IPS DF 6.9 (cell line): ENCODE results near the gene HCST.

Source experiments
- DNase-seq: peaks from one replicate; pipeline ENCODE4 v3.0.0-alpha.2; 2013; ENCODE audit warnings: low read depth, low spot score
- H3K27ac ChIP-seq: one replicate; pipeline ENCODE4 v1.5.1; 2013; ENCODE audit warnings: low read length, control low read depth
- H3K27me3 ChIP-seq: 2 replicates; pipeline ENCODE4 v1.6.1; 2013; ENCODE audit warnings: mild to moderate bottlenecking, low read length; ENCODE audit not compliant: control insufficient read depth, insufficient read depth
- H3K36me3 ChIP-seq: 2 replicates; pipeline ENCODE4 v1.6.1; 2013; ENCODE audit warnings: low read length; ENCODE audit not compliant: control insufficient read depth, insufficient read depth
- H3K4me1 ChIP-seq: 2 replicates; pipeline ENCODE4 v1.6.1; 2013; ENCODE audit warnings: low read length; ENCODE audit not compliant: control insufficient read depth, insufficient read depth
- H3K4me3 ChIP-seq: 2 replicates; pipeline ENCODE4 v1.5.1; 2013; ENCODE audit warnings: mild to moderate bottlenecking, low read length
- H3K9me3 ChIP-seq: 2 replicates; pipeline ENCODE4 v1.6.1; 2013; ENCODE audit warnings: low read length, inconsistent platforms; ENCODE audit not compliant: control insufficient read depth, insufficient read depth
- WGBS: extraction: QIAGEN DNeasy Blood & Tissue Kit; methylation state at CpG from one replicate; pipeline ENCODE4 v1.1.7; 2013; ENCODE audit warnings: mixed read lengths, missing lambda C conversion rate; ENCODE audit not compliant: insufficient read length, insufficient coverage; 5-methylcytosine and 5-hydroxymethylcytosine counted together

The HCST gene

GRCh38 chr19:35894342-35894741, 8.0 kb upstream of the HCST start:
- no CpG with 5 or more reads among the region's 2 CpGs for WGBS
- Histone ChIP-seq H3K27me3 (no peaks in the 10 kb centered on the region), H3K4me1 (0 out of 2 replicates have a peak, but pooled peaks cover 2% of the 10 kb centered on the region), H3K27ac (no peak overlapping the region), H3K4me3 (no peak overlapping the region), H3K36me3 (peaks cover 32% of the 10 kb centered on the region), H3K9me3 (no peaks in the 10 kb centered on the region)
- no peak for DNase-seq

- whole genome bisulfite sequencing = no CpG with 5 or more reads among the region's 21 CpGs
- Histone ChIP-seq H3K36me3 (peaks cover 18% of the 10 kb centered on the region), H3K27me3 (no peaks in the 10 kb centered on the region)
Observed at GRCh38 chr19:35895911-35896642, 6.3 kb upstream of the HCST start.

GRCh38 chr19:35896643-35897040, 5.7 kb upstream of the HCST start:
- Histone ChIP-seq H3K4me3 (no peak overlapping the region), H3K9me3 (no peaks in the 10 kb centered on the region), H3K4me1 (0 out of 2 replicates have a peak, but pooled peaks cover 2% of the 10 kb centered on the region), H3K27ac (no peak overlapping the region), H3K27me3 (no peaks in the 10 kb centered on the region), H3K36me3 (peaks cover 18% of the 10 kb centered on the region)
- WGBS = no CpG with 5 or more reads among the region's 13 CpGs
- DNase-seq = no peak

More at GRCh38 chr19:35895911-35896642, 6.3 kb upstream of the HCST start:
- no peak for DNase-seq
- Histone ChIP-seq H3K4me3 (no peak overlapping the region), H3K27ac (no peak overlapping the region), H3K4me1 (0 out of 2 replicates have a peak, but pooled peaks cover 2% of the 10 kb centered on the region), H3K9me3 (no peaks in the 10 kb centered on the region)

GRCh38 chr19:35897706-35898451, 4.5 kb upstream of the HCST start:
- no CpG with 5 or more reads among the region's 13 CpGs for WGBS
- Histone ChIP-seq H3K4me3 (no peak overlapping the region), H3K36me3 (peaks cover 18% of the 10 kb centered on the region), H3K9me3 (no peaks in the 10 kb centered on the region), H3K4me1 (0 out of 2 replicates have a peak, but pooled peaks cover 2% of the 10 kb centered on the region), H3K27ac (no peak overlapping the region), H3K27me3 (no peaks in the 10 kb centered on the region)
- DNase-seq = no peak

- Histone ChIP-seq H3K27me3 (no peaks in the 10 kb centered on the region), H3K9me3 (no peaks in the 10 kb centered on the region), H3K27ac (no peak overlapping the region), H3K36me3 (peaks cover 18% of the 10 kb centered on the region), H3K4me1 (peaks cover 5% of the 10 kb centered on the region; the same call in 1 of the 2 replicates), H3K4me3 (peak overlapping the region; percentile 85; the same call in 1 of the 2 replicates)
- no CpG with 5 or more reads among the region's 17 CpGs for WGBS
- no peak for DNase-seq
Observed at GRCh38 chr19:35898499-35898809, 3.9 kb upstream of the HCST start.

- H3K27ac ChIP-seq = no peak overlapping the region
- whole genome bisulfite sequencing = no CpG with 5 or more reads among the region's 43 CpGs
- no peaks in the 10 kb centered on the region for H3K9me3 ChIP-seq
- peaks cover 5% of the 10 kb centered on the region; the same call in 1 of the 2 replicates for H3K4me1 ChIP-seq
- H3K27me3 ChIP-seq = no peaks in the 10 kb centered on the region
- DNase-seq = peak; percentile 48
- peaks cover 16% of the 10 kb centered on the region for H3K36me3 ChIP-seq
- peak overlapping the region; percentile 85 for H3K4me3 ChIP-seq
Observed at GRCh38 chr19:35899547-35900214, 2.6 kb upstream of the HCST start.

DNA sequence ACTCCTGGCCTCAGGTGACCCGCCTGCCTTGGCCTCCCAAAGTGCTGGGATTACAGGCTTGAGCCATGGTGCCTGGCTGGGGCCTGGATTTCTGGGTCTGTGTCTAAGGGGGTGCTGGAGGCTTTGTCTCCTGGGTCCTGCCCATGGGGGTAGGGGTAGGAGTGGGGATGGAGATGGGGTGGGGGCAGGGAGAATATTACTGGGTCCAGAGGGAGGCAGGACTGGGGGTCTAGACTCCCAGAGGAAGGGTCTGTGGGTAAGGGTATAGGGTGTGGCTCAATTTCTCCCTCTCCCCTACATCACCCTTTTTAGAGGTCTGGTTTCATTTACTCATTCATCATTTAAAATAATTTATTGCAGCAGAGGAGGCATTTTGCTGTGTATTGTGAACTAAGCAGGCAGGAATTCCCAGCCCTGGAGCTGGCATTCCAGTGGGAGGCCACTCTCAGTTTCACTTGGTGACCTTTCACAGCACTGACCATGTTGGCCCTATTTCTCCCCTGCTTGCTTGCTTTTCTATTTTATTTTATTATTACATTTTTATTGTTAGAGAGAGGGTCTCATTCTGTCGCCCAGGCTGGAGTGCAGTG, 1.2 kb upstream of the HCST start:
- Histone ChIP-seq H3K4me3 (no peak overlapping the region), H3K36me3 (peaks cover 11% of the 10 kb centered on the region), H3K9me3 (no peaks in the 10 kb centered on the region), H3K27ac (no peak overlapping the region), H3K27me3 (no peaks in the 10 kb centered on the region), H3K4me1 (peaks cover 5% of the 10 kb centered on the region; the same call in 1 of the 2 replicates)
- DNase-seq = no peak
- no CpG with 5 or more reads among the region's 2 CpGs for whole genome bisulfite sequencing

DNA sequence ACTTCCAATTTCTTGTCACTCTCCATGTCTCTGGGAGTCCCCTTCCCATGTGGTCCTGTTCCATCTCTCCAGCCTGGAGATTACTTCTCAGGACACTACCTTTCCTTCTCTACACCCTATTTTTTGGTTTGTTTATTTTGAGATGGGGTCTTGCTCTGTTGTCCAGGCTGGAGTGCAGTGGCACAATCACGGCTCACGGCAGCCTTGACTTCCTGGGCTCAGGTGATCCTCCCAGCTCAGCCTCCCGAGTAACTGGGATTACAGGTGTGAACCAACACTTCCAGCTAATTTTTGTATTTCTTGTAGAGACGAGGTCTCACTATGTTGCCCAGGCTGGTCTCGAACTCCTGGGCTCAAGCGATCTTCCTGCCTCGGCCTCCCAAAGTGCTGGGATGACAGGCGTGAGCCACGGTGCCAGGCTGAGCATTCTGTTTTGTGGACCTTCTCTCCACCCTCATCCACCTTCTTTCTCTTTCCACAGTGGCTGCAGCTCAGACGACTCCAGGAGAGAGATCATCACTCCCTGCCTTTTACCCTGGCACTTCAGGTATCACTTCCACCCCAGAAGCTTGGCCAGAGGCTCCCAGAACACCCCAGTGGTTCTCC, 644 bp downstream of the HCST start:
- Histone ChIP-seq H3K36me3 (no peaks in the 10 kb centered on the region; the same call in 1 of the 2 replicates), H3K27me3 (no peaks in the 10 kb centered on the region), H3K27ac (no peak overlapping the region), H3K4me1 (peaks cover 6% of the 10 kb centered on the region; the same call in 1 of the 2 replicates), H3K9me3 (no peaks in the 10 kb centered on the region), H3K4me3 (peak overlapping the region; percentile 16; the same call in 1 of the 2 replicates)
- no peak for DNase-seq
- WGBS = no CpG with 5 or more reads among the region's 10 CpGs

GRCh38 chr19:35903550-35904179, 1.3 kb downstream of the HCST start:
- Histone ChIP-seq H3K9me3 (no peaks in the 10 kb centered on the region), H3K27ac (no peak overlapping the region), H3K27me3 (no peaks in the 10 kb centered on the region), H3K4me1 (peaks cover 4% of the 10 kb centered on the region; the same call in 1 of the 2 replicates), H3K4me3 (peak overlapping the region; percentile 16; the same call in 1 of the 2 replicates), H3K36me3 (no peaks in the 10 kb centered on the region)
- DNase-seq = peak; percentile 54
- WGBS = no CpG with 5 or more reads among the region's 24 CpGs
